ENCODE measurements around the gene PTPRN2.
"Not testable (repeated sequence)": the region's sequence is repeated elsewhere in the genome, so short reads cannot be mapped to it uniquely, and the experiment has no call there.

Gene PTPRN2

DNA sequence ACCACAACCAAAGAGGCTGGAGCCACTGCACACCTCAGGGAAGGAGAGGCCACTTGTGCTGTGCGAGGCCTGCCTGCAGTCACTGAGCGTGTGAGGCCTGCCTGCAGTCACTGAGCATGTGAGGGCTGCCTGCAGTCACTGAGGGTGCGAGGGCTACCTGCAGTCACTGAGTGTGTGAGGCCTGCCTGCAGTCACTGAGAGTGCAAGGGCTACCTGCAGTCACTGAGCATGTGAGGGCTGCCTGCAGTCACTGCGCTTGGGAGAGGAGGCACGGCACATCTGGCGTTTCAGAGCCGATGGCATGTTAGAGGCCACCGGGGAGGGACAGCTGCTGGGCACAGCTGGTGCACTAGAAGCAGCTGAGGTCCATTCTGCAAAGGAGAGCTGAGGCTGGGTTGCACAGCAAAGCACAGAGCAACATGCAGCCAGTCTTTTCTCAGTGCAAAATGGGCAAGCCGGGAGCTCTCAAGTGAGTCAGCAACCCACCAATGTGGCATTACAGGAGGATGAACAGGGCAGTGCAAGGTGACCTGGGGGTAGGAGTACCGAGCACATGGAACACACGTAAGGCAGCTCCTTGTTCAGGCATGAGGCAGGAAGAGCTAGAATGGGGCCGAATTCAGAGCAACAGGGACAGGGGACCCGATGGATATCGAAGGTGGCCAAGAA lies 540.1 kb downstream of the PTPRN2 start:
- DNase-seq (ENCODE audit: low spot score): no peak

DNA sequence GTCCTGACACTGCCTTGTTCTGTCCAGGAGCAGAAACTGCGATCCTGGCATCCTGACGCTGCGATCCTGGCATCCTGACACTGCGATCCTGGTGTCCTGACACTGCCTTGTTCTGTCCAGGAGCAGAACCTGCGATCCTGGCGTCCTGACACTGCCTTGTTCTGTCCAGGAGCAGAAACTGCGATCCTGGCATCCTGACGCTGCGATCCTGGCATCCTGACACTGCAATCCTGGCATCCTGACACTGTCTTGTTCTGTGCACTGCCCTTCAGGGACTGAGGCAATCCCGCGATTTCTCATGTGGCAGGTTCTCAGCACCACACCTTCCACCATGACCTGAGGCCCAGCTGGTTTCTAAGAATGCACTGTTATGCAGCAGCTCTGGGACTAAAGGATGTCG lies 541.4 kb downstream of the PTPRN2 start:
- DNase-seq (ENCODE audit: low spot score): not testable (repeated sequence)

DNA sequence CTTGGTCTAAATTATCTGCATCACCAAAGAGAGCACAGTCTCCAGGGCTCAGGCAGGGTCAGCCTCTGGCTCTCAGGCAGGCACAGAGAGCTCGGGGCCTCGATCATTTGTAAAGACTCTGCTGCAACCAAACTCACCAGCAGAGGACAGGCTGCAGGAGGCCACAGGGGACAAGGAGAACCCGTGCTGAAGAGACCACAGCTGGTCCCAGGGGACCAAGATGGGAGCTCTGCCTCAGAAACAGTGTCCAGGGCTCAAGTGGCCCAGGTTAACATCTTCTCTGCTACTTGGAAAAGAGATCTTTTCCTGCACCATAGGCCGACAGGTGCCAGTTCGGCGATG lies 543.2 kb downstream of the PTPRN2 start:
- DNase-seq (ENCODE audit: low spot score): no peak

DNA sequence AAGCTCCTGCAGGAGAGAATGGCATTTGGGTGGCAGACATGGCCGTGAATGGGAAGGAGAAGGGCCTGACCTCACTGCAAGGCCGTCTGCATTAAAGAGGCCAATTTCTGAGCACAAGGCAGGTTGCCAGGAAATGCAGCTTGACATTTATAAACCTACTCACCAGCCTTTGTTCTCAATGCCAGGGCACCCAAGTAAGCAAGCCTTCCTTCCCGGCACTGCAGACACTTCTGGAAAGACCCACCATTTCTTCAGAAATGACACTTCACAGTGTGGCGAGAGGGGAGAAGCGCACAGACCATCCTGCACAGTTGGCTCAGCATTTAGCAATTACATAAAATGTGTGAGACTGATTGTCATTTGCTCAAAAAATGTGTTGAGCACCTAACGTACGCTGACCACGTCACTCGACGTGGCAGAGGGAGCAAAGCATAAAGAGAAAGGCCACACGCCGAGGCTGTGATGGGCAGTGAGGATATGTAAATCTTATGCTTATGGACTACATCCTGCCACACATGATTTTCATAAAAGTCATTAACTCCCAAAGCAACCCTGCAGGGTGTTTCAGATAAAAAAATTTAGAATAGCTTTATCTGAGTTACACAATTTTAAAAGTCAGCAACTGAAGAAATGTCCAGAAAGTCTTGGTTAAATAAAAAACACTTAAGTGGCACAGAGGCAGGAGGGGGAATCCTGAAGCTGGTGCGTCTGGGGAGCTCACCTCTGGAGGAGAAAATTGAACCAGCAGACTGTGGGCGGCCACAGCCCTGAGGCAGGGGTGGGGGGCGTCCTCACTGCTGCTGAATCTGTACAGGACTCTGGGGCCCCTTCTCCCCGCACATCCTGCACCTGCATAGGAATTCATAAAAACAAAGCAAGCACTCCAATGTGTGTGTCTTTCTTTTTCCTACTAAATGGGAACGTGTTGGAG lies 543.8 kb downstream of the PTPRN2 start:
- DNase-seq (ENCODE audit: low spot score): no peak

DNA sequence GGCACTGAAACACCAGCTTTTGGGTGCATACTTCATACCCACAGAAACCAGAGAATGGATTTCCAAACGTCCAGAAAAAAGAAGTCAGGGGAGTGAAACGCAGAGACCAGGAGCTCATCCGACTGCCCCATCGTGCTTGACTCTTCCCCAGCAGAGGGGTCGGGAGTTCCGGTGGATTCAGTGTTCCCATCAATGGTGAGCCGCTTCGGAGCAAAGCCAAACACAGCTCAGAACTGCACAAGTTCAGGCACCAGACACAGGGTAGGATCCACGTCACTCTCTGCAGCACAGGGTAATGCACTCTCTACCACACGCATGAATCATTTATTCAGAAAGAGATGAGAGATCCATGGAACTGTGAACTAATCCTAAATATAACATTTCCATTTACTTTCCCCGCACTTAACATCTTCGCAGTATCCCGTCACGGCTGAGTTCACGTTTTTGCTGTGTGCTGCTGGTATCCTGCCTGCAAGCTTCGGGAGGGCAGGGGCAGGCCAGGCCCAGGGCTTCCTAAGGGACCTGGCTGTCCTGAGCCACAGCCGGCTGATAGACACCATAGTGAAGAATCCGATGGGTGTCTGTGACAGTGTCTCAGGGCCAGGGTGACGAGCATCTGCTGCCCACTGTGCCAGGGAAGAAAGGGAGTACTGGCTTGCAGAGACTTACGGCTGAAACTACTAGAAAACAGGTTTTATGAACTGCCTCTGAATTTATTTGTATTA lies 545.3 kb downstream of the PTPRN2 start:
- DNase-seq (ENCODE audit: low spot score): no peak

DNA sequence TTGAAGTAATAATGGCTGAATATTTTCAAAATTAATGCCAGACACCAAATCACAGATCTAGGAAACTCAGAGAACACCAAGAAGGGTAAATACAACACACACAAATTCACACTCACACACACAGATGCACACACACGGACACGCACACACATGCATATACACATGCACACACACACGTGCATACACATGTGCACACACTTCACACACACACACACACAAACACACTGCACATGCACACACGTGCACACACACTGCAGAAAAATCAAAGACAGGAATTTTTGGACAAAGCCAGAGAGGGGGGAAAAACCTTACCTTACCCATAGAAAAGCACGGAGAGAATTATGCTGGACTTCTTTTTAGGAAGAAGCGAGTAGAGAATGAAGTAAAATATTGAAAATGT lies 547.4 kb downstream of the PTPRN2 start:
- DNase-seq (ENCODE audit: low spot score): no peak

DNA sequence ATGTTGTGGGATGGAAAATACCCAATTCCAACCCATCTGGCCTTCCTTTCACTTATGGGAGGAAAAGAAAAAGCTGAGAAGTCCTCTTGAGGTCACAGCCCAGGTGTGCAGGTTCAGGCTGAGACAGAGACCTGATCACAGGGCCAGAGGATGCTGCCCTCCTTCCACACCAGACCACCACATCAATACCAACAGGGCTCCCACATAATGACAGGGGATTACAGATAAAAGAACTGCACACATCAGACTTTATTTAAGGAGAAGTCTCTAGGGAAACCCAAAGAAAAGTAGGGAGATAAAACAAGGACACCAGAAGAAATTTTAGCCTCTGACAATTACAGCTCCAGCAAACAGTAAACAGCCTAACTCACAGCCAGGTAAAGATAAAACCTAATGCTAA lies 548.4 kb downstream of the PTPRN2 start:
- DNase-seq (ENCODE audit: low spot score): no peak

DNA sequence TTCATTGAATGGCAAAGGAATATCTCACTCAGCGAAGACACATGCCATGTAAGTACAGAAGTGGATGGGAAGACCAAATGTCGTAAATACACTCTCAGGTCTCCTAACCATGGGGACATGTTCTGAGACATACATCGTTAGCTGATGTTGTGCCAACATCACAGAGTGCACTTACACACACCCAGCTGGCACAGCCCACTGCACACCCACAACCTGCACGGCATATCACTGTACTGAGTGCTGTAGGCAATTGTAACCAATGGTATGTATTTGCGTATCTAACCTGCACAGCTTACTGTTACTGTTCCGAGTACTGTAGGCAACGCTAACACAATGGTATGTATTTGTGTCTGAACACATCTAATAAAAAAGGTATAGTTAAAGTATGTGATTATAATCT lies 550.4 kb downstream of the PTPRN2 start:
- no peak for DNase-seq (ENCODE audit: low spot score)

DNA sequence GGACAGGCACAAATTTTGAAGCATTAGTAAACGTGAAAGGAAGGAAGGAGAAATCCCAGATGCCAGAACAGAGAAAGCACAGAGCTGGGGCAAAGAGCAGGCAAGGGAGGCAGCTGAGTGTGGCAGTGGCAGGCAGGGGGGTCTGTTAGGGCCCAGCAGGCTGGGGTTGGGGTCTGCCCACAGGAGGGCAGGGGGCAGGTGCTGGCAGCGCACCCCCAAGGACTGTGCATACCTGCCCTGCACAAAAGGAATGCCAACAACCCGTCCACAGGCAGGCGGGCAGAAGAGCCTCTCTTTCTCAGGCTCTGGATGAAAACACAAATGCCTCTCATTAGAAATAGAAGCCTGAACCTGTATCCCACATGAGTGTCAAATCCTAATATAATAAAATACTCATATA lies 552.3 kb downstream of the PTPRN2 start:
- DNase-seq (ENCODE audit: low spot score): no peak

DNA sequence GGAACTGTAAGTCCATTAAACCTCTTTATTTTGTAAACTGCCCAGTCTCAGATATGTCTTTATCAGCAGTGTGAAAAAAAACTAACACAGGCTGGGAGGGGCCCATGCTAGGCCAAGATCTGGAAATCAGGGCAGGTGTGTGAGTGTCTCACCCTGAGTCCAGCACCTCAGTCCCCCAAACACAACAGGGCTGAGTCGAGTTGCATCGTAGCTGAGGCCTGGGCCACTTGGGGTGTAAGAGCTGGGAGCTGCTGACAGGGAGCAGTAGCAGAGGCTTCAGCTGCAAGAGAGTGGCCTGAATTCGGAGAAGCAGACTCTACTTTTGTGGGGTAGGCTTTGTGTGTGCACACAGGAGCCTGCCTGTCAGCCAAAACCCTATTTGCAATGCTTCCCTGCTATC lies 553.1 kb downstream of the PTPRN2 start:
- no peak for DNase-seq (ENCODE audit: low spot score)

DNA sequence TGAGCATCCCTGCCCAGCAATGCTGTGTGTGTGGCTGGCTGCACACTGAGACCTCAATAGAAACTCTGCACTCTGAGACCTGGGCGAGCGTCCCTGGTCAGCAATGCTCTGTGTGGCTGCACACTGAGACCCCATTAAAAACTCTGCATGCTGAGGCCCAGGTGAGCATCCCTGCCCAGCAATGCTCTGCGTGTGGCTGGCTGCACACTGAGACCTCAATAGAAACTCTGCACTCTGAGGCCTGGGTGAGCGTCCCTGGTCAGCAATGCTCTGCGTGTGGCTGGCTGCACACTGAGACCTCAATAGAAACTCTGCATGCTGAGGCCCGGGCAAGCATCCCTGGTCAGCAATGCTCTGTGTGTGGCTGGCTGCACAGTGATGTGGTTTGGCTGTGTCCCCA lies 553.7 kb downstream of the PTPRN2 start:
- not testable (repeated sequence) for DNase-seq (ENCODE audit: low spot score)

DNA sequence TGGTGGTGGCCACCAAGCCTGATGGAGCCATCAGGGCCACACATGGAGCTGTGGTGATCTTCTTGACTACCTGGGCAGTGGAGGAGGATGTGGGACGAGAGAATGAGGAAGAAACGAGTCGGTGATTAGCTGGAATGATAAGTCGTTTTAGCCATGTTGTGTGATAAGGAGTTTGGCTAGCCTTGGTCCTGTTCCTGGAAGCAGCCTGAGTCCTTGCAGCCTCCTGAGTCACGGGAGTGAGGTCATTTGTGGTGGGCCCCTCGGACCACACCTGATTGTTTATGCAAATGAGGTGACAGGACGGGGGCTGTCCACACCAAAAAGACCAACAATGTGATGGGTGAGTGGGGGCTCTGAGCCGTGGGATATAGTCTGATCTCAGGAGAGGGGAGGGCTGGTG lies 554.4 kb downstream of the PTPRN2 start:
- DNase-seq (ENCODE audit: low spot score): no peak

DNA sequence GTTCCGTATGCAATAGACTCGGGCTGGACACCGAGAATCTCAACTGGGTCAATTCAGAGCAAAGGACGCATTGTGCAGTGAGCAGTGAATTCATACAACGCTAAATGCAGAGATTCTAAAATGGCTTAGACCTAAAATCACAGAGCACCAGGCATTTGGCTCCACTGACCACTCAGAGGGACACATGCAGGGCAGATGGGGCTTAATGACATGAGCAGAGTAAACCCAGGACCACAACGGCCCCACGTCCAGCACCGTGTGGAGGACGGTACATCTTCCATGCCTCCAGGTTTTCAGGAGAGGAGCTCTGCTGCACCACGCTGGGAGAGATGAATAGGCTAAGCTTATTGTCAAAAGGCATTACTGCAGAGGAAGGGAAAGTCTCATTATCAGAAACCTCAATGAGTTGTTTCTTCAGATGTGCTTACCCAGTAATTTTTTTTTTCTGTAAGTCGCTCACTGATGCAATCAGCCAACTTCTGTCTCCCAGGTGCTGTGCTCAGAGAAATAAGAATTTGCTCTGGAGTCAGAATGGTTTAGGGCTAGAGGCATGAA lies 555.0 kb downstream of the PTPRN2 start:
- no peak for DNase-seq (ENCODE audit: low spot score)

DNA sequence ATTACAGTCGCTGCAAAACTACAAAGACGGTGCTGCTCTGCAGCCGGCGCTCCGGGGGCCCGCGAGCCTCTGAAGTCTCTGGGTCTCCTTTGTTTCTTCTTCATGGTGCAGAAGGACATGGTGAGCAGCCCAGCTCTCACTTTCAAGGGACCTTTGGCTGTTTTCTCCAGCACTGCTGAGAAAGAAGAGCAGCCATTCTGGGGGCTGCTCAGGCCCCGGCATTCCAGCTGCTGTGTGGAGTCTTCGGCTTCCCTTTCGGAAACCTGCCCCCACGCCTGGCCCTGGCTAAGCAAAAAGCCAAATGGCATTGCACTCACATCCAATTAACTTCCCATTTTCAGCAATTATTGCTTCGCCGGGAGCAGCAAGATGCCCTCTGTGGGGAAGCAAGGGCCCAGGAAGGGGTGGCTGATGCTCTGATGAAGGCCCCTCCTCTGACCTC lies 555.7 kb downstream of the PTPRN2 start:
- DNase-seq (ENCODE audit: low spot score): no peak

DNA sequence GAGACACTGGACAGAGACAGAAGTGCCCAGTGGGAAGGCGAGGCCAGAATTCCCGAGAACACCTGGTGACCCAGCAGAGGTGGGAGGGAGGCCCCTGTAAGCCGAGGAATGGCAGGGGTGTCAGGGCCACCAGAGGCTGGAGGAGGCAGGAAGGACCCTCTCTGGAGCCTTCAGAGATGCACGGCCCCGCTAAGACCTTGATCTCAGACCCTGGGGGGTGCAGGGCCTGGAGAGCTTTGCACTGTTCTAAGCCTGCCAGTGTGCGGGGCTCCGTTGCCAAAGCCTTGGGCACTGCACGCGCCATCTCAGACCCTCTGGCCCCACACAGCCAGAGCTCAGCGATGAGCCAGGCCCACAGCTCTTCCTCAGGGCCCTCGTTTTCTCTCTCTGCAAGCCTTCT lies 557.1 kb downstream of the PTPRN2 start:
- no peak for DNase-seq (ENCODE audit: low spot score)

DNA sequence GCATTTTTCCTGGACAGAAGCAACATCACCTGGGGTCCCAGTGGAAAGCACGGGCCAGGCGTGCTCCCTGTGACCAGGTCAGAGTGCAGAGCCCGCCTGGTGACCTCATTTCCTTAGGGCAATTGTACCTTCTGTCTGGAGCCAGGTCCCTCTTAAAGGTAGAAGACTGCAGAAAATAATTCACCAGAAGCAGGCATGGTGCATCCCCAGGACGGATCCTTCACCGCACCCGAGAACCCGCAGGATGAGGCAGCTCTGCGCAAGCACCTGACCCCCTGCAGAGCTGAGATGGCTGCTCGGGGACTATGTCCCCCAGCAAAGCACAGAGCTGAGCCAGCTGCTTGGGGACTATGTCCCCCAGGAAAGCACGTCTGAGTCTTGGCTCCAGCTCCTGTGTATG lies 557.6 kb downstream of the PTPRN2 start:
- no peak for DNase-seq (ENCODE audit: low spot score)

DNA sequence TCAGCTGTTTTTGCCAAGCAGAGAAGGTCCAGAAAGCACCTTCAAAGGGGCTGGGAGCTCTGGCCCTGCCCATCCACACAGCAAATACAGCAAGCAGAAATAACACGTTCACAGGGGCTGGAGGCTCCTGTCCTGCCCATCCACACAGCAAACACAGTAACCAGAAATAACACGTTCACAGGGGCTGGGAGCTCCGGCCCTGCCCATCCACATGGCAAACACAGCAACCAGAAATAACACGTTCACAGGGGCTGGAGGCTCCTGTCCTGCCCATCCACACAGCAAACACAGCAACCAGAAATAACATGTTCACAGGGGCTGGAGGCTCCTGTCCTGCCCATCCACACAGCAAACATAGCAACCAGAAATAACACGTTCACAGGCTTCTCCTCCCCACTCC lies 558.1 kb downstream of the PTPRN2 start:
- DNase-seq (ENCODE audit: low spot score): no peak

DNA sequence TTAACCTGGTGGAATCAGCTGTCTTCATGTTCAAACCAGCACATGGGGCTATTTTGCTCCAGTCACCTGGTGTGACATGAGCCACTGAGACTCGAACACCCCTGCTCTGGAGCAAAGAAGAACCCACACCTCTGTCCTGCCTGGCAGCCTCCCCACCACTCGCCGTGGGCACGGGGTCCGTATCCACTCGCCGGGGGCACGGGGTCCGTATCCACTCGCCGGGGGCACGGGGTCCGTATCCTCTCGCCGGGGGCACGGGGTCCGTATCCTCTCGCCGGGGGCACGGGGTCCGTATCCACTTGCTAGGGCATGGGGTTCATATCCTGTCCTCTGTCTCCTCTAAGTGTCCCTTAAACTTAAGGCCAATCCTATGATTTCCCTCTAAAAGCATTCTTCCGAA lies 558.7 kb downstream of the PTPRN2 start:
- no peak for DNase-seq (ENCODE audit: low spot score)

DNA sequence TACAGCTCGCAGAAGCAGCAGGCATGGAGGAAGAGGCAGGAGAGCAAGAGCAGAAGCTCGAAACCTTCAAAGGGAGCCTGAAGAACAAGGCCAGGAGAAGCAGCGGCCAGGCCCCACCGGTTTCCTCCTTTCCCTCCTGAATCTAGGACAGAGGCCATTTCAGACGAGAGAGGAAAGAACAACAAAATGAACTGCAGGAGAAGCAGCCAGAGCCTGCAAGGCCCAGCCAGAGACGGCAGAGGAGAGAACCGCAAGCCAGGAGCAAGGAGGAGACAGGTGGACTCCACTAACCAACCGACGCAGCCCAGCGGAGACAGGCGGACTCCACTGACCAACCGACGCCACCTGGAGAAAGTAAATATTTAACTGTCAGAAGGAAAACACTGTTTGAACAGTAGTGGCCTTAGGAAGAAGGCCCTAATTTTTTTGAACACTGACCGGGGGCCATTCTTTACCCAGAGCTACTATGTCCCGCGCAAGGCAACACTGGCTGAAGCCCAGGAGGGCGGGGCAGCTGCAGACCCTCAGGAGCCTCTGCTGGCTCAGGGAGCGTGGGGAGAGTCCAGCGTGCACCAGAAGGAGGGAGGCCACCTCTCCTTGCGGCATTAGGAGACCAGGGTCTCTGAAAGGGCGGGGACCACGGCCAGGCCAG lies 559.2 kb downstream of the PTPRN2 start:
- no peak for DNase-seq (ENCODE audit: low spot score)

DNA sequence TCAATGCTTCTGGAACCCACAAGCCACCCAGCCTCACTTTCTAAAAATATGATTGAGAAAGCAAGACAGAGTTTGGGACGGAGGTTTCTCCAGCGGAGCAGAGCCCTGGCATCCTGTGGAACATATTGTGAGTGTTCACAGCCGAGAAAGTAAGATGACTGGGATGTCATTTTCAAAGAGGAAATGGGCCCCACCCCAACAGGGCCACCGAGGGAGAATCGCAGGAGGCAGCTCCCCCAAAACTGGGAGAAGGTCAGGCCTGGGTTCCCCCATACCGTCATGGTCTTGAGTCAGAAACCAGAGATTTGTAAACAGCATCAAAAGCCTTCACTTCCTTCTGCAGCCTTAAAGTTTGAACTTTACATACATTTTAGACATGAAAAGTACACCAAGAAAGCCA lies 560.0 kb downstream of the PTPRN2 start:
- DNase-seq (ENCODE audit: low spot score): no peak

DNA sequence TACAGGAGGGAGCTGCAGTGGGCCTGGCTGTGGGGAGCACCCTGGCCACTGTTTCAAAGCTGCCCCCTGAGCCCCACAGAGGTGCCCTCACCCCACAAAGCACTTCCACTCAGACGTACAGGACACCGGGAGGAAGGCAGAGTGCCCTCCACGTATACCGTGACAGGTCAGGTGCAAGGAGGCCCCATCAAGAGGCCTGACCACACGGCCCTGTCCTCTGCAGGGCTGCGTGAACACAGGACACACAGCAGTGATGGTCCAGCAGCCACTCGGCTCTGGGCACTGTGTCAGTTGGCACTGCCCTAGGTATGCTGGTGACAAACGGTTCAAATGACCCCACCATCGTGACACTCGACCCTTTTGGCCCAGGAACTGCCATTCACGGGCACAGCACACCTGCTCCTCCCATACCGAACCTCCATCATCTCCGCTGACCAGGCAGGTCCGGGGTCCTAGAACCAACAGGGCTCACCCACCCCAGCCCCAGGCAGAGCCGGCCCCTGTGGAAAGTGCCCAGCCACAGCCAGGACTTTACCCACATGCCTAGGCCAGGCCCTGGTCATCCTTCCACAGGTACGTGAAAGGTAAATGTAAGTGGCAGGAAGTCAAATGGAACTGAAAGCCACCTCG lies 560.9 kb downstream of the PTPRN2 start:
- DNase-seq (ENCODE audit: low spot score): no peak
